ENCODE results near the gene DHH. TPM values are rescaled to one million over a fixed set of nuclear protein-coding genes. Genes with fewer than 3 reads are reported as not detected.

DHH gene
- total RNA-seq, 1 experiment from 2014 or later: 0.39 TPM

DNA sequence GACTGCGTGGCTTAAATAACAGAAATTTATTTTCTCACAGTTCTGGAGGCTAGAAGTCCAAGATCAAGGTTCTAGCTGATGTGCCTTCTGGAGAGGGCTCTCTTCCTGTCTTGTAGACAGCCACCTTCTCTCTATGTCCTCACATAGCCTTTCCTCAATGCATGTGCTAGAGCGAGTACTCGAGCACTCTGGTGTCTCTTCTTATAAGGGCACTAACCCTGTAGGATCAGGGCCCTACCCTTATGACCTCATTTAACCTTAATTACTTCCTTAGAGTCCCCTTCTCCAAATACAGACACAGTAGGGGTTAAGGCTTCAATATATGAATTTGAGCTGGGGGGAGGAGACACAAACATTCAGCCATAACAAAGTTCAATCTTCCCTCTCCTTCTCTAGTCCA is 10.2 kb downstream of the DHH start:
- no peak for DNase-seq (ENCODE audit: low spot score)
- TF ChIP-seq, protein P1, sequence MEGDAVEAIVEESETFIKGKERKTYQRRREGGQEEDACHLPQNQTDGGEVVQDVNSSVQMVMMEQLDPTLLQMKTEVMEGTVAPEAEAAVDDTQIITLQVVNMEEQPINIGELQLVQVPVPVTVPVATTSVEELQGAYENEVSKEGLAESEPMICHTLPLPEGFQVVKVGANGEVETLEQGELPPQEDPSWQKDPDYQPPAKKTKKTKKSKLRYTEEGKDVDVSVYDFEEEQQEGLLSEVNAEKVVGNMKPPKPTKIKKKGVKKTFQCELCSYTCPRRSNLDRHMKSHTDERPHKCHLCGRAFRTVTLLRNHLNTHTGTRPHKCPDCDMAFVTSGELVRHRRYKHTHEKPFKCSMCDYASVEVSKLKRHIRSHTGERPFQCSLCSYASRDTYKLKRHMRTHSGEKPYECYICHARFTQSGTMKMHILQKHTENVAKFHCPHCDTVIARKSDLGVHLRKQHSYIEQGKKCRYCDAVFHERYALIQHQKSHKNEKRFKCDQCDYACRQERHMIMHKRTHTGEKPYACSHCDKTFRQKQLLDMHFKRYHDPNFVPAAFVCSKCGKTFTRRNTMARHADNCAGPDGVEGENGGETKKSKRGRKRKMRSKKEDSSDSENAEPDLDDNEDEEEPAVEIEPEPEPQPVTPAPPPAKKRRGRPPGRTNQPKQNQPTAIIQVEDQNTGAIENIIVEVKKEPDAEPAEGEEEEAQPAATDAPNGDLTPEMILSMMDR (conservative IDR thresholded peaks at IDR 0.05; ENCODE audit: low read depth, low read length): no peak
- no peak for TF ChIP-seq EZH2 (IDR thresholded peaks at IDR 0.05; ENCODE audit: borderline replicate concordance, low read depth, low read length, poor library complexity, severe bottlenecking)
- H3K27me3 ChIP-seq (replicated peaks; ENCODE audit: insufficient read depth, low read depth, low read length, poor library complexity): peaks cover 8% of the 10 kb centered on the region
- ChIA-PET CTCF (no interaction called here), POLR2A (ENCODE audit: low non-redundant PET) (no interaction called here)
- no TSS peak for BruUV-seq (replicated peaks)
- no peak overlapping the region for H3K27ac ChIP-seq (ENCODE audit: low read depth, low read length, poor library complexity, severe bottlenecking)
- intact Hi-C loops (cut with micrococcal nuclease; ENCODE audit: unreplicated experiment): no loop called here
- no peaks in the 10 kb centered on the region for H3K4me1 ChIP-seq (ENCODE audit: insufficient read depth, low read length, poor library complexity, severe bottlenecking)
- H3K36me3 ChIP-seq (ENCODE audit: insufficient read depth, low read length, poor library complexity, severe bottlenecking): no peaks in the 10 kb centered on the region
- H3K9me3 ChIP-seq (ENCODE audit: low read depth, low read length, poor library complexity, severe bottlenecking): no peaks in the 10 kb centered on the region
- H3K4me3 ChIP-seq (ENCODE audit: low read depth, low read length, poor library complexity, severe bottlenecking): no peak overlapping the region

DNA sequence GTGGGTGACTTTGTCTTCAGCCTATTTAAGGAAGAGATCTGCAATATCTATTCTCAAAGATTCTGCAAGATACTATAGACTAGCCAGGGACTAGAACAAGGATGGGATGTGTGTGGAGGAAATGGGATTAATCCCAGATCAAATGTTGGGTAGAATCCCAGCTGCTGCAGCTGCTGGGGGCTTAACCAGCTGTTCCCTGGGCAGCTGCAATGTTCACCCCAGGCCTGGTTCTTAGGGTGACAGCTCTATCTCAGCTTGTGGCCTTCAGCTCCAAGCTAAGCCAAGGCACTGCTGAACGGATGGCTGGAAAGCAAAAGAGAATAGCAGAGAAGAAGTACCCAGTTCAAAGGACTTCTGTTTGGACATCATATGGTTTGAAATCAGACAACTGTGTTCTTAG is 14.8 kb downstream of the DHH start:
- no peak for TF ChIP-seq EZH2 (IDR thresholded peaks at IDR 0.05; ENCODE audit: borderline replicate concordance, low read depth, low read length, poor library complexity, severe bottlenecking)
- TF ChIP-seq, protein P1 (conservative IDR thresholded peaks at IDR 0.05; ENCODE audit: low read depth, low read length): no peak
- CTCF ChIA-PET: no interaction called here
- Histone ChIP-seq H3K27ac (ENCODE audit: low read depth, low read length, poor library complexity, severe bottlenecking) (no peak overlapping the region), H3K4me3 (ENCODE audit: low read depth, low read length, poor library complexity, severe bottlenecking) (no peak overlapping the region), H3K4me1 (ENCODE audit: insufficient read depth, low read length, poor library complexity, severe bottlenecking) (no peaks in the 10 kb centered on the region), H3K36me3 (ENCODE audit: insufficient read depth, low read length, poor library complexity, severe bottlenecking) (no peaks in the 10 kb centered on the region), H3K9me3 (ENCODE audit: low read depth, low read length, poor library complexity, severe bottlenecking) (no peaks in the 10 kb centered on the region), H3K27me3 (replicated peaks; ENCODE audit: insufficient read depth, low read depth, low read length, poor library complexity) (no peaks in the 10 kb centered on the region)
- BruUV-seq (replicated peaks): no TSS peak
- intact Hi-C loops (cut with micrococcal nuclease; ENCODE audit: unreplicated experiment): no loop called here
- no peak for DNase-seq (ENCODE audit: low spot score)
- POLR2A ChIA-PET (ENCODE audit: low non-redundant PET): no interaction called here

DNA sequence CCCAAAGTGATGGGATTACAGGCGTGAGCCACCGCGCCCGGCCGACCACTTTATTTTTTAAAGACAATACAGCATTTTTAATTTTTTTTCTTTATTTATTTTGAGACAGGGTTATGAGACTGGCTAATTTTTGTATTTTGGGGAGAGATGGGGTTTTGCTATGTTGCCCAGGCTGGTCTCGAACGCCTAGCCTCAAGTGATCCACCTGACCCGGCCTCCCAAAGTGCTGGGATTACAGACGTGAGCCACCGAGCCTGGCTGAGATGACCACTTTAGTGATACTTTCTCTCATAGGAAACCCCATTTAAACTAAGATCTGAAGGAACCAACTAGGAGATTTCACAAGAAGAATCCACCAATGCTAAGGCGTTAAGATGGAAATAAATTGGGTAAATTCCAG is 23.6 kb downstream of the DHH start:
- Histone ChIP-seq H3K9me3 (ENCODE audit: low read depth, low read length, poor library complexity, severe bottlenecking) (no peaks in the 10 kb centered on the region), H3K27ac (ENCODE audit: low read depth, low read length, poor library complexity, severe bottlenecking) (no peak overlapping the region), H3K4me3 (ENCODE audit: low read depth, low read length, poor library complexity, severe bottlenecking) (no peak overlapping the region), H3K36me3 (ENCODE audit: insufficient read depth, low read length, poor library complexity, severe bottlenecking) (no peaks in the 10 kb centered on the region), H3K4me1 (ENCODE audit: insufficient read depth, low read length, poor library complexity, severe bottlenecking) (no peaks in the 10 kb centered on the region), H3K27me3 (replicated peaks; ENCODE audit: insufficient read depth, low read depth, low read length, poor library complexity) (no peaks in the 10 kb centered on the region)
- POLR2A ChIA-PET (ENCODE audit: low non-redundant PET): no interaction called here
- BruUV-seq (replicated peaks): no TSS peak
- CTCF ChIA-PET: no interaction called here
- intact Hi-C loops (cut with micrococcal nuclease; ENCODE audit: unreplicated experiment): no loop called here
- no peak for TF ChIP-seq EZH2 (IDR thresholded peaks at IDR 0.05; ENCODE audit: borderline replicate concordance, low read depth, low read length, poor library complexity, severe bottlenecking)
- TF ChIP-seq, protein P1 (conservative IDR thresholded peaks at IDR 0.05; ENCODE audit: low read depth, low read length): no peak
- no peak for DNase-seq (ENCODE audit: low spot score)

Data from A673 (cell line).